ENCODE data around the gene APOC4.

- TF ChIP-seq POLR2AphosphoS5 (IDR thresholded peaks at IDR 0.05): no peak
- TF ChIP-seq, protein P1, sequence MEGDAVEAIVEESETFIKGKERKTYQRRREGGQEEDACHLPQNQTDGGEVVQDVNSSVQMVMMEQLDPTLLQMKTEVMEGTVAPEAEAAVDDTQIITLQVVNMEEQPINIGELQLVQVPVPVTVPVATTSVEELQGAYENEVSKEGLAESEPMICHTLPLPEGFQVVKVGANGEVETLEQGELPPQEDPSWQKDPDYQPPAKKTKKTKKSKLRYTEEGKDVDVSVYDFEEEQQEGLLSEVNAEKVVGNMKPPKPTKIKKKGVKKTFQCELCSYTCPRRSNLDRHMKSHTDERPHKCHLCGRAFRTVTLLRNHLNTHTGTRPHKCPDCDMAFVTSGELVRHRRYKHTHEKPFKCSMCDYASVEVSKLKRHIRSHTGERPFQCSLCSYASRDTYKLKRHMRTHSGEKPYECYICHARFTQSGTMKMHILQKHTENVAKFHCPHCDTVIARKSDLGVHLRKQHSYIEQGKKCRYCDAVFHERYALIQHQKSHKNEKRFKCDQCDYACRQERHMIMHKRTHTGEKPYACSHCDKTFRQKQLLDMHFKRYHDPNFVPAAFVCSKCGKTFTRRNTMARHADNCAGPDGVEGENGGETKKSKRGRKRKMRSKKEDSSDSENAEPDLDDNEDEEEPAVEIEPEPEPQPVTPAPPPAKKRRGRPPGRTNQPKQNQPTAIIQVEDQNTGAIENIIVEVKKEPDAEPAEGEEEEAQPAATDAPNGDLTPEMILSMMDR (IDR thresholded peaks at IDR 0.05): no peak
Measured at GRCh38 chr19:44958090-44958489, 16.1 kb downstream of the APOC4 start.
